ENCODE results near the gene PLEKHG5. TPM values are rescaled to one million over a fixed set of nuclear protein-coding genes. Genes with fewer than 3 reads are reported as not detected.
"Not testable (repeated sequence)": the region's sequence is repeated elsewhere in the genome, so short reads cannot be mapped to it uniquely, and the experiment has no call there.

PLEKHG5 gene
- total RNA-seq, 2 donors from 2014 or later: 14.1 to 22.3 TPM

- DNase-seq (peak in 1 of 2 donors; percentile 21), ATAC-seq (no peak)
- intact Hi-C loops (cut with DNase I, micrococcal nuclease): no loop called here
Observed at GRCh38 chr1:6443339-6444115, 47.9 kb downstream of the PLEKHG5 start.

GRCh38 chr1:6441586-6441985 lies 49.9 kb downstream of the PLEKHG5 start:
- intact Hi-C loops (cut with DNase I, micrococcal nuclease): no loop called here
- DNase-seq: peak in 1 of 2 donors; percentile 21
- ATAC-seq: no peak

- DNase-seq (peak; percentile 82 to 87), ATAC-seq (peak; percentile 83)
- intact Hi-C loops (cut with DNase I, micrococcal nuclease): no loop called here
Observed at GRCh38 chr1:6440198-6441126, 51.0 kb downstream of the PLEKHG5 start.

GRCh38 chr1:6438047-6438525 lies 53.4 kb downstream of the PLEKHG5 start:
- DNase-seq (peak in 1 of 2 donors; percentile 71), ATAC-seq (peak; percentile 43)
- intact Hi-C loops (cut with DNase I, micrococcal nuclease): no loop called here

GRCh38 chr1:6437012-6437700 lies 54.3 kb downstream of the PLEKHG5 start:
- ATAC-seq: peak; percentile 28
- intact Hi-C loops (cut with DNase I, micrococcal nuclease); DNase-seq: not testable (repeated sequence)

- ATAC-seq: not testable (repeated sequence)
Observed at GRCh38 chr1:6436277-6436676, 55.2 kb downstream of the PLEKHG5 start.

GRCh38 chr1:6435547-6435946 lies 55.9 kb downstream of the PLEKHG5 start:
- no peak for DNase-seq
- intact Hi-C loops (cut with DNase I, micrococcal nuclease): no loop called here
- ATAC-seq: no peak

More at GRCh38 chr1:6436277-6436676, 55.2 kb downstream of the PLEKHG5 start:
- intact Hi-C loops (cut with DNase I, micrococcal nuclease); DNase-seq: not testable (repeated sequence)

GRCh38 chr1:6435129-6435528 lies 56.3 kb downstream of the PLEKHG5 start:
- intact Hi-C loops (cut with DNase I, micrococcal nuclease): no loop called here
- DNase-seq (no peak), ATAC-seq (no peak)

- ATAC-seq: no peak
- no peak for DNase-seq
- intact Hi-C loops (cut with DNase I, micrococcal nuclease): no loop called here
Observed at GRCh38 chr1:6434186-6434585, 57.3 kb downstream of the PLEKHG5 start.

GRCh38 chr1:6431645-6432579 lies 59.6 kb downstream of the PLEKHG5 start:
- ATAC-seq; intact Hi-C loops (cut with DNase I, micrococcal nuclease); DNase-seq: not testable (repeated sequence)

GRCh38 chr1:6429660-6430411 lies 61.6 kb downstream of the PLEKHG5 start:
- intact Hi-C loops (cut with DNase I, micrococcal nuclease); DNase-seq; ATAC-seq: not testable (repeated sequence)

GRCh38 chr1:6428453-6428852 lies 63.0 kb downstream of the PLEKHG5 start:
- ATAC-seq; DNase-seq; intact Hi-C loops (cut with DNase I, micrococcal nuclease): not testable (repeated sequence)

GRCh38 chr1:6427441-6428390 lies 63.8 kb downstream of the PLEKHG5 start:
- ATAC-seq (peak; percentile 68), DNase-seq (peak; percentile 71)
- intact Hi-C loops (cut with DNase I, micrococcal nuclease): no loop called here

GRCh38 chr1:6426972-6427350 lies 64.5 kb downstream of the PLEKHG5 start:
- intact Hi-C loops (cut with DNase I, micrococcal nuclease): no loop called here
- DNase-seq (no peak), ATAC-seq (no peak)

GRCh38 chr1:6426277-6426971 lies 65.0 kb downstream of the PLEKHG5 start:
- ATAC-seq (peak; percentile 20), DNase-seq (no peak)
- intact Hi-C loops (cut with DNase I, micrococcal nuclease): no loop called here
